Upper lobe of left lung (tissue), 4 donors: ENCODE data around the gene DEXI.
A peak's percentile ranks its signal among the peaks of the same experiment; 100 is the strongest.
"Not testable (repeated sequence)": the region's sequence is repeated elsewhere in the genome, so short reads cannot be mapped to it uniquely, and the experiment has no call there.

ENCODE experiments used
- CTCF ChIP-seq, 6 experiments: fragments of 450-650 bp in 4 of 6; fragments of 200-600 bp in 2 of 6; sonication (generic) in 2 of 6; IDR thresholded peaks; one replicate each; pipeline ENCODE4 v1.5.1; 2016 to 2019; ENCODE audit warnings: antibody characterized with exemption in 6 of 6
- EP300 ChIP-seq, 4 donors: sonication (generic); formaldehyde crosslinking; IDR thresholded peaks; one replicate each; pipeline ENCODE4 v1.5.1; 2017; ENCODE audit warnings: antibody characterized with exemption in 4 of 4, control low read depth in 2 of 4
- POLR2A ChIP-seq, 4 donors: fragments of 450-650 bp; IDR thresholded peaks; one replicate each; pipeline ENCODE4 v1.5.1; 2016 to 2017; ENCODE audit warnings: antibody characterized with exemption in 4 of 4, mild to moderate bottlenecking in 2 of 4
- POLR2AphosphoS5 ChIP-seq, 2 donors: sonication (generic); formaldehyde crosslinking; IDR thresholded peaks; one replicate each; pipeline ENCODE4 v1.5.1; 2017; ENCODE audit warnings: antibody characterized with exemption in 2 of 2

- peak in 1 of 4 donors; percentile 35 for TF ChIP-seq POLR2A (IDR thresholded peaks at IDR 0.05)
- peak in 1 of 6 experiments; percentile 4 for TF ChIP-seq CTCF (IDR thresholded peaks at IDR 0.05)
- TF ChIP-seq POLR2AphosphoS5, EP300 (IDR thresholded peaks at IDR 0.05): not testable (repeated sequence)
Observed at GRCh38 chr16:10941935-10942351, 325 bp downstream of the DEXI start.
